ENCODE measurements around the gene DEPDC1B.

DNA sequence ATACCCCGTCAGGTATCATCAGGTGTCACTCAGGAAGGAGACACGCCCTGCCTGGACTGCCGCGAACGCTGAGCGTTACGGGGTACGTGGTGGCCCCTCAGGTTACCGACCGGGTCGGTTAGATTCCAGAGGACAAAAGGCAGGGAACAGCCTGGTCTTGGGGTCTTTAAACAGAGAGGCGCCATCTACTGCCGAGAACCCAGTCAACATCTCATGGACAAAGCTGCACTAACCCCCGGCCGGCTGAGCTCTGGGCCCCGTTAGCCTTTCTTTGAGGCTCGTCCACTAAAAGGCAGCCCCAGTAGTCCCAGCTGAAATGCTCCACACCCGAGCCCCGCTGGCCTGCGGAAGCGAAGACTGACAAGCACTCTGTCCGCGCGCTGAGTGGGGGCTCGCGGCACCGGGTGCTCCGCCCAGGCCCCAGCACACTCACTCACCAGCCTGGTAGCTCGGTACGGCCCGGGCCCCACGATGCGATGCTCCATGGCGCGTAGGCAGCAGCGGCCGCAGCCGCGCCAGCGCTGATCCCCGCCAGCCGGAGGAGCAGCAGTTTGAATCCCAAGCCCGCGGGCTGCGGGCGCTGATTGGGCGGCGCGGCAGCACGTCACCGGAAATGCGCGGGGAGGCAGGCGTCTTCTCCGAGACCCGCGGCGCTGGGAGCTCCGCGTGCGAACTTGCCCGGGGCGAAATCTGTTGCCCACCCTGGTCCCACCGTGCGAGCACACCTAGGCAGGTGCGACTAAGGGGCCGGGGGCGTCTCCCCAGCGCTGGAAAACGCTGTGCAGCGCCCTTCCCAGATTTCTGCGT, at the start of gene DEPDC1B:
- TF ChIP-seq, protein P1, sequence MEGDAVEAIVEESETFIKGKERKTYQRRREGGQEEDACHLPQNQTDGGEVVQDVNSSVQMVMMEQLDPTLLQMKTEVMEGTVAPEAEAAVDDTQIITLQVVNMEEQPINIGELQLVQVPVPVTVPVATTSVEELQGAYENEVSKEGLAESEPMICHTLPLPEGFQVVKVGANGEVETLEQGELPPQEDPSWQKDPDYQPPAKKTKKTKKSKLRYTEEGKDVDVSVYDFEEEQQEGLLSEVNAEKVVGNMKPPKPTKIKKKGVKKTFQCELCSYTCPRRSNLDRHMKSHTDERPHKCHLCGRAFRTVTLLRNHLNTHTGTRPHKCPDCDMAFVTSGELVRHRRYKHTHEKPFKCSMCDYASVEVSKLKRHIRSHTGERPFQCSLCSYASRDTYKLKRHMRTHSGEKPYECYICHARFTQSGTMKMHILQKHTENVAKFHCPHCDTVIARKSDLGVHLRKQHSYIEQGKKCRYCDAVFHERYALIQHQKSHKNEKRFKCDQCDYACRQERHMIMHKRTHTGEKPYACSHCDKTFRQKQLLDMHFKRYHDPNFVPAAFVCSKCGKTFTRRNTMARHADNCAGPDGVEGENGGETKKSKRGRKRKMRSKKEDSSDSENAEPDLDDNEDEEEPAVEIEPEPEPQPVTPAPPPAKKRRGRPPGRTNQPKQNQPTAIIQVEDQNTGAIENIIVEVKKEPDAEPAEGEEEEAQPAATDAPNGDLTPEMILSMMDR (IDR thresholded peaks at IDR 0.05; ENCODE audit: poor library complexity): peak; percentile 46
- TF ChIP-seq EZH2phosphoT487 (IDR thresholded peaks at IDR 0.05; ENCODE audit: low read depth, severe bottlenecking, unreplicated experiment): no peak
- no peak for TF ChIP-seq EZH2 (IDR thresholded peaks at IDR 0.05; ENCODE audit: borderline replicate concordance)

Measured in hepatocyte (in vitro differentiated cells).